GM19468 (cell line): ENCODE data around the gene FAM168B.

Source experiments
- ATAC-seq: cut with Tn5 transposase; IDR thresholded peaks from one replicate; pipeline ENCODE4 v1.9.1; 2021; ENCODE audit warnings: mild to moderate bottlenecking, moderate library complexity, moderate number of reproducible peaks; ENCODE audit not compliant: unreplicated experiment; ENCODE audit errors: extremely low read depth

Gene FAM168B

GRCh38 chr2:131042148-131042775, 51.0 kb downstream of the FAM168B start:
- ATAC-seq, result no peak

- ATAC-seq, result no peak
These were observed 51.7 kb downstream of the FAM168B start for GRCh38 chr2:131041402-131042147.

- ATAC-seq, result no peak
These were observed 52.4 kb downstream of the FAM168B start for GRCh38 chr2:131040661-131041401.

- ATAC-seq, result no peak
These were observed 53.2 kb downstream of the FAM168B start for GRCh38 chr2:131039908-131040660.

- ATAC-seq, result no peak
These were observed 53.7 kb downstream of the FAM168B start for GRCh38 chr2:131039535-131039907.

GRCh38 chr2:131039101-131039440, 54.2 kb downstream of the FAM168B start:
- no peak for ATAC-seq

- no peak for ATAC-seq
These were observed 54.8 kb downstream of the FAM168B start for GRCh38 chr2:131038258-131039100.

GRCh38 chr2:131037398-131038257, 55.6 kb downstream of the FAM168B start:
- ATAC-seq, result no peak

- no peak for ATAC-seq
These were observed 56.4 kb downstream of the FAM168B start for GRCh38 chr2:131036696-131037397.

GRCh38 chr2:131036269-131036668, 57.0 kb downstream of the FAM168B start:
- ATAC-seq, result no peak

- ATAC-seq, result no peak
These were observed 57.4 kb downstream of the FAM168B start for GRCh38 chr2:131035826-131036231.

- no peak for ATAC-seq
These were observed 58.0 kb downstream of the FAM168B start for GRCh38 chr2:131035112-131035825.

GRCh38 chr2:131034122-131035051, 58.9 kb downstream of the FAM168B start:
- no peak for ATAC-seq

GRCh38 chr2:131033786-131034121, 59.5 kb downstream of the FAM168B start:
- no peak for ATAC-seq

GRCh38 chr2:131032393-131032836, 60.8 kb downstream of the FAM168B start:
- ATAC-seq, result no peak

- ATAC-seq, result no peak
These were observed 61.4 kb downstream of the FAM168B start for GRCh38 chr2:131031875-131032274.

GRCh38 chr2:131031431-131031841, 61.8 kb downstream of the FAM168B start:
- ATAC-seq, result no peak
